Skeletal muscle tissue (tissue), 4 donors: ENCODE results near the gene SLC25A26. TPM values are rescaled to one million over a fixed set of nuclear protein-coding genes. Genes with fewer than 3 reads are reported as not detected.
A peak's percentile ranks its signal among the peaks of the same experiment; 100 is the strongest.

Experiments used
- H3K27ac ChIP-seq: one replicate; pipeline ENCODE4 v1.7.0; 2013; ENCODE audit warnings: mild to moderate bottlenecking, low read depth, low read length, inconsistent platforms
- H3K27me3 ChIP-seq, 3 donors: one replicate each; pipeline ENCODE4 v1.7.0; 2013; ENCODE audit warnings: low read length in 3 of 3; ENCODE audit not compliant: control insufficient read depth in 3 of 3, insufficient read depth in 3 of 3
- H3K36me3 ChIP-seq, 3 donors: one replicate each; pipeline ENCODE4 v1.7.0; 2013; ENCODE audit warnings: low read length in 3 of 3; ENCODE audit not compliant: control insufficient read depth in 3 of 3, insufficient read depth in 3 of 3
- H3K4me1 ChIP-seq, 3 donors: one replicate each; pipeline ENCODE4 v1.7.0; 2013; ENCODE audit warnings: low read length in 3 of 3, mild to moderate bottlenecking in 3 of 3; ENCODE audit not compliant: control insufficient read depth in 3 of 3, insufficient read depth in 3 of 3
- H3K4me3 ChIP-seq, 3 donors: one replicate each; pipeline ENCODE4 v1.7.0; 2013; ENCODE audit warnings: low read length in 3 of 3
- H3K9ac ChIP-seq, 3 donors: one replicate each; pipeline ENCODE4 v1.7.0; 2013; ENCODE audit warnings: low read length in 3 of 3, mild to moderate bottlenecking in 3 of 3, moderate library complexity in 2 of 3, low read depth in 1 of 3
- H3K9me3 ChIP-seq, 3 donors: one replicate each; pipeline ENCODE4 v1.7.0; 2013; ENCODE audit warnings: low read length in 3 of 3; ENCODE audit not compliant: control insufficient read depth in 3 of 3
- total RNA-seq: library from RNA; depleted of rRNA; stranded (reverse); fragments of >200 nt; gene quantifications from one replicate; pipeline ENCODE4 v1.2.3, GENCODE V29; 2014
- donor health status: Osteomylitis.

Gene SLC25A26
- total RNA-seq, 1 donor from 2014 or later: 30.8 TPM

DNA sequence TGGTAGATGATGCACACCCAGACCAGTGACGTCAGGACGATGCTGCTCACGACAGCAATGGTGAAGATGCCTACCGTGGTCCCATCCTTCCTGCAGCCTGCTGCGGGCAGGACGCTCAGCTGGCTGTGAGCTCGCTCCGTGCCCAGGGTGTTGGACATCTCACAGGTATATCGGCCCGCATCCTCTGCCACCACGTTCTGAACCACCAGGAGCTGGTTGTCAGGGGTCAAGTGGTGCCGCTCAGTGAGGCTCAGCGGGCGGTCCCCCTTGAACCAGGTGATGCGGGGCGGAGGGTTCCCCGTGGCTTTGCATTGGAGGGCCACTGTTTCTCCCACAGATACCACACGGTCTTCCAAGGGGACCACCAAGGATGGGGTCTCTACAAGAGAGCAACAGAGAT is 162.2 kb downstream of the SLC25A26 start:
- H3K9ac ChIP-seq: no peak overlapping the region

DNA sequence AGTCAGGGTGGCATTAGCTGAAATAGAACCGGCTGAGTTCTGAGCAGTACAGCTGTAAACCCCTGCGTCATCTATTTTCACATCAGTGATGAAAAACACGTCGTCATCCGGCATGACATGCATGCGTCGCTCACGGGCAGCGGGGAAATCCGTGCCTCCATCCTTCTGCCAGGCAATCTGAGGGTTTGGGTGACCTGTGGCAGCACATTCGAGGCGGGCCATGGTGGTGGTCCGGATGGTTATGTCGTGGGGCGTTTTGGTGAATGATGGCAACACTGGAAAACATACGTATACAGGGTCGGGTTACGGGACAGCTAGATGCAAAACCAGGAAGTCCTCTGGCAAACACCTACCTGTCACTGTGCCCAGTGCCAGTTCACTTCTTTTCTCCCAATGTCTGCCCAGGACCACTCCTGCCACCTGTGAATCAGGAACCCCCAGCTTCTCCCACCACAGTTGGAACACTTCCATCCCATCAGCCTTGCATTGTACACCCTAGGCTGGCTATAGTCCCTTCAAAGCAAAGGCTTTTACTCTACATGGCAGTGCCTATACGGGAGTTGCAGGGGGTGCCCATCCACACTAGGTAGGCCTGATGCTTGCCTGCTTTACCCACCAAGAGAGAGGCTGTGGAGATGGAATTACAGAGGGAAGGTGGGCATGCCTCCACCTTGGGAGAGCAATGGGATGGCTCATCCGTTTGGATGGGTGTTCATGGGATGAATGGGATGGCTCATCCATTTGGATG is 163.4 kb downstream of the SLC25A26 start:
- Histone ChIP-seq H3K27ac (no peak overlapping the region), H3K4me1 (peaks cover 0 to 8% (median 5%) of the 10 kb centered on the region in 3 donors), H3K9me3 (no peaks in the 10 kb centered on the region), H3K36me3 (peaks cover 65 to 71% (median 69%) of the 10 kb centered on the region in 3 donors), H3K4me3 (no peak overlapping the region), H3K9ac (no peak overlapping the region), H3K27me3 (no peaks in the 10 kb centered on the region)

More for the DNA sequence above, 162.2 kb downstream of the SLC25A26 start:
- Histone ChIP-seq H3K27me3 (no peaks in the 10 kb centered on the region), H3K36me3 (peaks cover 70 to 75% (median 71%) of the 10 kb centered on the region in 3 donors), H3K27ac (no peak overlapping the region), H3K4me1 (peaks cover 0 to 8% (median 5%) of the 10 kb centered on the region in 3 donors), H3K9me3 (no peaks in the 10 kb centered on the region), H3K4me3 (no peak overlapping the region)

DNA sequence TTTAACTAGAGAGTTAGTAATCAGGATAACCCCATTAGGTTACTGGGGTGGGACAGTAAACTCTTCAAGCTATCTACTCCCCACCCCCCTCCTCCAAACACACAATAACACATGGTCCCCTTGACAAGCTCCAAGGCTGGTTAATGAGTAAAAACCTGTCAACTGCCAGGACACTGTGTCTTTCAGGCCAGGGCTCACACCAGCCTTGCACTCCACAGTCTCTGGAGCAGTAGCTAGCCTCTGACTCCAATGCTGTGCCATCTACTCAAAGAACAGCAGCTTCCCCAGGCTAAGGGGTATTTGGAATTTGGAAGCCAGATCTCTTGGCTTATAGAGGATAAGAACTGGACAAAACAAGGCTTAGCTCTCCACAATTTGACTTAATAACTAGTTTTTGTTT is 164.3 kb downstream of the SLC25A26 start:
- Histone ChIP-seq H3K4me3 (no peak overlapping the region), H3K9ac (no peak overlapping the region), H3K27me3 (no peaks in the 10 kb centered on the region), H3K4me1 (peaks cover 0 to 8% (median 5%) of the 10 kb centered on the region in 3 donors), H3K27ac (no peak overlapping the region), H3K9me3 (no peaks in the 10 kb centered on the region), H3K36me3 (peaks cover 59 to 64% (median 61%) of the 10 kb centered on the region in 3 donors)

DNA sequence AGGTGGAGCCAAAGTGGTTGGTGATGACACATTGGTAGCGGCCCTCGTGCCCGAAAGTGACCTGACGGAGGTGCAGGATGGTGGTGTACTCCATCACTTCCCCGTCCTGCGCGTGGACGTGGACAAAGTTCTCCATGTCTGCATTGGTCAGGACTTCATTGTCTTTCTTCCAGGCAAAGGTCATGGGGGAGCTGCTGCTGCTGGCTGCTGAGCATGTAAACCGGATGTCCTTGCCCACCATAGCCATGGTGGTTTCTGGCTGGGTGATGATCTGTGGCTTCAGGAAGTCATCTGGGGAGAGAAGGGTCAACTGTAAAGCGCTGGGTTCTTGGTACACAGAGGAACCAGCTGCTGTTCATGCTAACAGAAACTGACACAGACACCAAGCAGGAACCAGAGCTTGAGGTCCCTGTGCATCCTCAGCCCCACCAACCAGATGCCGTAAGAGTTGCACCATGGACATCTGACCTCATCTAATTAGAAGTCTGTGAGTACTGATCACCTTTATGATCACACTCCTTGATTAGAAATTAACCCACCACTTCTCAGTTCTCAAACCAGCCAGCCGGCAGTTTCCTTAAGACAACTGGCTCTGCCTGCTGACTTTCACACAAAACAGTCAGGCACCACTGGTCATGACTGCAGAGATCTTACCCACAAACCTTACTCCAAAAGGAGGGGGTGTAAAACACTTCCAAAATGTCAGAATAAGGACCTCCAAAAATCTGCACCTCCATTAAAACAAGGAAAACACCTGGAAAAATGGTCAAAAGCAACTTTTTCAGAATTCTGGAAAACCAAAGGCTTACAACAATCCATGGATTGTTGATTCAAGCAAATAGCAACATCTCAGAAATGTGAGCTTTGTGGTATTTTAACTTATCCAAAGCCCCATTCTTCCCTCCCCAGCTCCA is 165.5 kb downstream of the SLC25A26 start:
- no peak overlapping the region for H3K27ac ChIP-seq
- H3K36me3 ChIP-seq: peaks cover 47 to 52% (median 49%) of the 10 kb centered on the region in 3 donors
- no peaks in the 10 kb centered on the region for H3K27me3 ChIP-seq
- H3K4me3 ChIP-seq: no peak overlapping the region
- H3K4me1 ChIP-seq: peaks cover 0 to 8% (median 5%) of the 10 kb centered on the region in 3 donors
- H3K9ac ChIP-seq: no peak overlapping the region
- H3K9me3 ChIP-seq: no peaks in the 10 kb centered on the region

DNA sequence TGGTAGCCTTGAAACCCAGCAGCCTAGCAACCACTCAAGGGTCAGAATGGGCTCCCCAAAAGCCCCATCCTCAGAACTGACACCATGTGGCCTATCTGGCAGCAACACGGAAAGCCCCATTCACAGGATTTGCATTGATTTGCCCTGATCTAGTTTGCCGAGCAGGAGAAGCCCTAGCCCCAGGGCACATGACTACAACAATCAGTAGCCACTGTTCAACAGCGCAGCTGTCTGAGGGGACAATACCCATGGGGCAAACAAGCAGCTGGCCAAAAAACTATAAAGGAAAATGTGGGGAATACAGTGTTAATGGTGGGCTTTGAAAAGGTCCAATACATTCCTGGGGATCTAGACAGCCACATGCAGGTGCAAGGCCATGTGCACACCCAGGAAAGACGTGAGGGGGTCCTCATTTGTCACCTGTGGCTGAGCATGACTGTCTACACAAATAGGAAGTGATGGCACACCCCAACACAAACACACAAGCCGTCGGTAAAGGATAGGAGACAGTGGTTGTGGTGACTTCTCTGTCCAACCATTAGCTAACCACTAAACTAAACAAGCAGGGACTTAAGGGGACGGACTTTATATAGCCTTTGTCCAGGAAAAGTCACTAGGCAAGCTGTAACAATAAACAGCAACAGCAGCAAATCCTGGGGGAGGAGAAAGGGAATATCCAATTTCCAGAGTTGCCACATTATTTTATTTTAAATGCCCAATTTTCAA is 166.3 kb downstream of the SLC25A26 start:
- no peak overlapping the region for H3K4me3 ChIP-seq
- H3K4me1 ChIP-seq: peaks cover 0 to 5% (median 3%) of the 10 kb centered on the region in 3 donors
- H3K9ac ChIP-seq: peak overlapping the region in 1 of 3 donors; percentile 9
- H3K36me3 ChIP-seq: peaks cover 38 to 49% (median 45%) of the 10 kb centered on the region in 3 donors
- no peaks in the 10 kb centered on the region for H3K9me3 ChIP-seq
- H3K27ac ChIP-seq: no peak overlapping the region
- no peaks in the 10 kb centered on the region for H3K27me3 ChIP-seq

DNA sequence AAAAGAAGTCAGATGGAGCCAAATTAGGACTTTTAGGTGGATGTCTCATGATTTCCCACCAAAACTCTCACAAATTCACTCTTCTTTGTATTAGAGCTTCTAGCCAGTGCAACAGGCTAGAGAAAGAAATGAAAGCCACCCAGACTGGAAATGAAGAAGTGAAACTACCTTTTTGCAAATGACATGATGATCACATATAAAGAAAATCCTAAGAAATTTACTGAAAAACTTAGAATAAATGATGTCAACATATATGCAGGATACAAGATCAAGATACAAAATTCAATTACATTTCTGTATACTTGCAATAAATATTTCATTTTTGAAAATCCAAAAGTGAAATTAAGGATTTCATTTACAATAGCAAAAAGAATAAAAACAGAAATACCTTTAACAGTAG is 169.2 kb downstream of the SLC25A26 start:
- Histone ChIP-seq H3K9me3 (no peaks in the 10 kb centered on the region), H3K4me1 (peaks cover 19 to 25% (median 19%) of the 10 kb centered on the region in 3 donors), H3K4me3 (no peak overlapping the region), H3K9ac (no peak overlapping the region), H3K27me3 (no peaks in the 10 kb centered on the region), H3K36me3 (peaks cover 15 to 40% (median 31%) of the 10 kb centered on the region in 3 donors), H3K27ac (no peak overlapping the region)

DNA sequence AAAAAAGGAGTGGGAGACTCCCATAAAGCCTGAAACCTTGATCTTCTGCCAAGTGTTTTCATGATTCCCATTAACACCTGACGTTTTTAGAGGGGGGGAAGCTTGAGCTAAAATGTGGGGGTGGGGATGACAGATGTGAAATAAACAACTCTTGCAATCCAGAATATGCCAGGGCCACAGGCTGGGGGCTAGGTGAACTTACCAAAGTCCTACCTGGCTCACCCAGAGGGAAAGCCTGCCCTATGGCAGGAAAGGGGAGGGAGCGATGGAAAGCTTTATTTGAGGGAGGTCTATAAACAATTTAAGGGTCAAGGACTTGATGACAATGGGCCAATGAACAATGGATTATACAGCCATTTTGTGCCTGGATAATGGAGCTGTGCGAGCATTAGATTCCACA is 171.7 kb downstream of the SLC25A26 start:
- H3K4me1 ChIP-seq: peaks cover 21 to 26% (median 21%) of the 10 kb centered on the region in 3 donors
- peaks cover 25 to 47% (median 38%) of the 10 kb centered on the region in 3 donors for H3K36me3 ChIP-seq
- H3K27ac ChIP-seq: peak overlapping the region; percentile 67

DNA sequence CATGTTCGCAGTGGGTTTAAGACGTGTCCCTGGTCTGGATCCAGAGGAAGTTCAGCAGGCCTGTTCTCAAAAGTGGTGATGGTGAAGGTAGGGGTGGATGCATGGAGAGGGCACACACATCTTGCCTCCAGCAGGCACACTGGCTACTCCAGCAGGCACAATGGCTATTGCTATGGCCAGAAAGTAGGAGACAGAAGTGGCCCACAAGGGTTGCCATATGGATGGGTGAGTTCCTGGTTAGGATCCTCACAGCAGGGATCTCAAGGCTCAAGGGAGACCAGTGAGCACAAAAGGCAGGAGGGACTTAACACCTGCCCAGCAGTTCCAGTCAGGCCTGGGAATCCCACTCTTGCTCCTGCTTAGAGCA is 172.1 kb downstream of the SLC25A26 start:
- Histone ChIP-seq H3K9ac (peak overlapping the region; percentile 10 to 28 (median 17)), H3K36me3 (peaks cover 26 to 50% (median 43%) of the 10 kb centered on the region in 3 donors), H3K4me1 (peaks cover 25 to 30% (median 26%) of the 10 kb centered on the region in 3 donors), H3K27ac (peak overlapping the region; percentile 67), H3K9me3 (no peaks in the 10 kb centered on the region), H3K4me3 (peak overlapping the region in 1 of 3 donors; percentile 27), H3K27me3 (no peaks in the 10 kb centered on the region)

More for the DNA sequence above, 171.7 kb downstream of the SLC25A26 start:
- peak overlapping the region in 1 of 3 donors; percentile 27 for H3K4me3 ChIP-seq
- H3K9me3 ChIP-seq: no peaks in the 10 kb centered on the region
- no peaks in the 10 kb centered on the region for H3K27me3 ChIP-seq
- H3K9ac ChIP-seq: no peak overlapping the region

DNA sequence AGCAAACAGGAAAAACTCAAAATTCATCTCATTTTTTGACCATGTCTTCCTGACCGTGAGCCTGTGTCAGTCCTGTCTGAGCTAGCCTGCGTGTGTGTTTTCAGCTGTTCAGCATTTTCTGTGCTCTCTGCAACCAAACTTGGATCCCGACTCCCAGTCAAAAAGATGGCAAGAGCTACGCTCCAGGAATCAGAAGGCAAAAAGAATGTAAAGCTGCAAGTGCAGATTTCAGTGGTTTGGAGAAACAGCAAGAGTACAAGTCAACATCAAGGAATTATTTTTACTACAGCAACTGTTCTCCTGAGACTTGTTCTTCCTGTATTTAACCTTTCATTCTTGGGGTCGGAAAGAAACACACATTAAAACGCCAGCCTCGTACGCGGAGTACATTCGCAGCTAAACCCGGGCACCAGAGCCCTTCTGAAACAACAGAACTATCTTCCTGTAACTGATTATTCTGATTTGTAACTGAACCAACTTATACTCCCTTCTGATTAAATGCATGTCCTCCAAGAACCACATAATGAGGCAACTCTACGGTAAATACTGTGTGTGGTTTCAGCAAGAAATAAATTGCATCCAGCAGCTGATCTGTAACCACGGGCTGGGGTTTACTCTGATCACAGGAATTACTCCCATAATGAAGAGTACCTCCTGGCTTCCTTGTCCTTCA is 172.7 kb downstream of the SLC25A26 start:
- Histone ChIP-seq H3K4me3 (peak overlapping the region in 1 of 3 donors; percentile 27), H3K4me1 (peaks cover 30 to 35% (median 31%) of the 10 kb centered on the region in 3 donors), H3K9me3 (no peaks in the 10 kb centered on the region), H3K9ac (peak overlapping the region in 2 of 3 donors; percentile 10 to 17), H3K27me3 (no peaks in the 10 kb centered on the region), H3K36me3 (peaks cover 26 to 50% (median 43%) of the 10 kb centered on the region in 3 donors), H3K27ac (peak overlapping the region; percentile 67)
